ENCODE results near the gene ERVMER34-1.

GRCh38 chr4:52704661-52705060 is 46.6 kb downstream of the ERVMER34-1 start:
- TF ChIP-seq EZH2 (IDR thresholded peaks at IDR 0.05; ENCODE audit: low read depth) (no peak), CTCF (conservative IDR thresholded peaks at IDR 0.05) (no peak)
